KMS-11 (cell line): Measurements from ENCODE around the gene ZNF469.

Experiments
- H2AFZ ChIP-seq: fragments of 200-600 bp; sonication (generic); 2 replicates; pipeline ENCODE4 v1.6.1; 2016; ENCODE audit warnings: antibody characterized with exemption, mixed run types, low read depth
- H3K27ac ChIP-seq: fragments of 200-600 bp; sonication (generic); 2 replicates; pipeline ENCODE4 v1.6.1; 2016; ENCODE audit warnings: mild to moderate bottlenecking, mixed run types
- H3K27me3 ChIP-seq: fragments of 200-600 bp; sonication (generic); 2 replicates; pipeline ENCODE4 v1.6.1; 2017; ENCODE audit warnings: mild to moderate bottlenecking, low read depth, mixed run types, moderate library complexity; ENCODE audit not compliant: insufficient read depth
- H3K36me3 ChIP-seq: fragments of 200-600 bp; sonication (generic); 2 replicates; pipeline ENCODE4 v1.6.1; 2017; ENCODE audit warnings: mild to moderate bottlenecking, mixed run types; ENCODE audit not compliant: insufficient read depth
- H3K4me1 ChIP-seq: fragments of 200-600 bp; sonication (generic); 2 replicates; pipeline ENCODE4 v1.6.1; 2016; ENCODE audit warnings: mild to moderate bottlenecking, low read depth, mixed run types; ENCODE audit not compliant: poor library complexity, severe bottlenecking
- H3K4me2 ChIP-seq: fragments of 200-600 bp; sonication (generic); 2 replicates; pipeline ENCODE4 v1.7.0; 2016; ENCODE audit warnings: mild to moderate bottlenecking, mixed run types
- H3K4me3 ChIP-seq: fragments of 200-600 bp; sonication (generic); IDR thresholded peaks from 2 replicates; pipeline ENCODE4 v1.6.1; 2017; ENCODE audit warnings: low read depth, low read length, mixed read lengths; ENCODE audit not compliant: insufficient read depth
- H3K79me2 ChIP-seq: fragments of 200-600 bp; sonication (generic); 2 replicates; pipeline ENCODE4 v1.6.1; 2016; ENCODE audit warnings: low read depth, mixed run types; ENCODE audit not compliant: insufficient read depth
- H3K9ac ChIP-seq: fragments of 200-600 bp; sonication (generic); 2 replicates; pipeline ENCODE4 v1.6.1; 2016; ENCODE audit warnings: mild to moderate bottlenecking, mixed run types
- H4K20me1 ChIP-seq: fragments of 200-600 bp; sonication (generic); 2 replicates; pipeline ENCODE4 v1.6.1; 2016; ENCODE audit warnings: mild to moderate bottlenecking, mixed run types; ENCODE audit not compliant: insufficient read depth
- TF ChIP-seq, protein P1 (sequence below): fragments of 200-600 bp; sonication (generic); conservative IDR thresholded peaks from 2 replicates; pipeline ENCODE4 v1.6.1; 2017; ENCODE audit warnings: low read depth, mild to moderate bottlenecking, antibody characterized with exemption, low read length, moderate library complexity, mixed read lengths

The ZNF469 gene

DNA sequence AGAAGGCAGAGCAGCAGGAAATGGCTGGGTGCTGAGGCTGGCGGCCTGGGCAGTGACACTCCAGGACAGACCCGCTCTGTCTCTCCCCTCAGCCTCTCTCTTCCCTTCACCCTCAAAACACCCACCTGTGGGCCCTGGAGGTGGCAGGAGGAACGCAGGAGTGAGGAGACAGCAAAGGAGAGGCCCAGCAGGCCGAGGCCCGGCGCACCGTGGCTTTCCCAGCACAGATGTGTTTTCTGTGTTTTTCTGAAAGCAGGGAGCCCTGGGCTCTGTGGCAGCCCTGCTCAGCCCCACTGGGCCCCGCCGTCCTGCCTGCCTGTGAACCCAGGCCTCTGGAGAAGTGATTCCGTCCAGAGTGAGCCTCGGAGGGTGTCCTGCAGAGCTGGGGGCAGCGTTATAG, 30.5 kb downstream of the ZNF469 start:
- Histone ChIP-seq H3K36me3 (no peaks in the 10 kb centered on the region), H3K4me3 (no peak overlapping the region), H3K9ac (no peak overlapping the region), H4K20me1 (no peaks in the 10 kb centered on the region), H3K79me2 (no peaks in the 10 kb centered on the region), H3K27me3 (peaks cover 77% of the 10 kb centered on the region), H2AFZ (no peak overlapping the region), H3K27ac (no peak overlapping the region), H3K4me2 (no peak overlapping the region), H3K4me1 (no peaks in the 10 kb centered on the region)
- TF ChIP-seq, protein P1, sequence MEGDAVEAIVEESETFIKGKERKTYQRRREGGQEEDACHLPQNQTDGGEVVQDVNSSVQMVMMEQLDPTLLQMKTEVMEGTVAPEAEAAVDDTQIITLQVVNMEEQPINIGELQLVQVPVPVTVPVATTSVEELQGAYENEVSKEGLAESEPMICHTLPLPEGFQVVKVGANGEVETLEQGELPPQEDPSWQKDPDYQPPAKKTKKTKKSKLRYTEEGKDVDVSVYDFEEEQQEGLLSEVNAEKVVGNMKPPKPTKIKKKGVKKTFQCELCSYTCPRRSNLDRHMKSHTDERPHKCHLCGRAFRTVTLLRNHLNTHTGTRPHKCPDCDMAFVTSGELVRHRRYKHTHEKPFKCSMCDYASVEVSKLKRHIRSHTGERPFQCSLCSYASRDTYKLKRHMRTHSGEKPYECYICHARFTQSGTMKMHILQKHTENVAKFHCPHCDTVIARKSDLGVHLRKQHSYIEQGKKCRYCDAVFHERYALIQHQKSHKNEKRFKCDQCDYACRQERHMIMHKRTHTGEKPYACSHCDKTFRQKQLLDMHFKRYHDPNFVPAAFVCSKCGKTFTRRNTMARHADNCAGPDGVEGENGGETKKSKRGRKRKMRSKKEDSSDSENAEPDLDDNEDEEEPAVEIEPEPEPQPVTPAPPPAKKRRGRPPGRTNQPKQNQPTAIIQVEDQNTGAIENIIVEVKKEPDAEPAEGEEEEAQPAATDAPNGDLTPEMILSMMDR: no peak

DNA sequence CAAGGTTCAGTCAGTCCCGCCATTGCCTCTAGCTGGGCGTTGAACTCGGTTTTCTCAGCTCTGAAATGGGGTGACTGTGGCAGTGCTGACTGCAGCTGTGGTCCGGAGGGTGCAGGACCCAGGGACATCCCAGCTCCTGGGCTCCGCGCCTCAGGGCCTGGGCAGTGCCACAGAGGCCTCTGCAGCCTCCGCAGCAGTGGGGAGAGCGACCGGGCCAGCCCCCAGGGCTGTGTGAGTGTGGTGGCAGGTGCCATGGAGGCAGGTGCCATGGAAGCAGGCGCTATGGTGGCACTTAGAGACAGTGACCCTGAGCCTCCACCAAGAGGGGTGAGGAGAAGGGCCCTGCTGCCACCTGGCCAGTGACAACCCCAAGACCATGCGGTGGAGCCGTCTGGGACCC, 30.9 kb downstream of the ZNF469 start:
- Histone ChIP-seq H3K79me2 (no peaks in the 10 kb centered on the region), H3K4me3 (no peak overlapping the region), H3K4me1 (no peaks in the 10 kb centered on the region), H3K27me3 (peaks cover 77% of the 10 kb centered on the region), H2AFZ (no peak overlapping the region), H3K36me3 (no peaks in the 10 kb centered on the region), H4K20me1 (no peaks in the 10 kb centered on the region), H3K27ac (no peak overlapping the region), H3K4me2 (no peak overlapping the region), H3K9ac (no peak overlapping the region)
- TF ChIP-seq, protein P1: no peak

DNA sequence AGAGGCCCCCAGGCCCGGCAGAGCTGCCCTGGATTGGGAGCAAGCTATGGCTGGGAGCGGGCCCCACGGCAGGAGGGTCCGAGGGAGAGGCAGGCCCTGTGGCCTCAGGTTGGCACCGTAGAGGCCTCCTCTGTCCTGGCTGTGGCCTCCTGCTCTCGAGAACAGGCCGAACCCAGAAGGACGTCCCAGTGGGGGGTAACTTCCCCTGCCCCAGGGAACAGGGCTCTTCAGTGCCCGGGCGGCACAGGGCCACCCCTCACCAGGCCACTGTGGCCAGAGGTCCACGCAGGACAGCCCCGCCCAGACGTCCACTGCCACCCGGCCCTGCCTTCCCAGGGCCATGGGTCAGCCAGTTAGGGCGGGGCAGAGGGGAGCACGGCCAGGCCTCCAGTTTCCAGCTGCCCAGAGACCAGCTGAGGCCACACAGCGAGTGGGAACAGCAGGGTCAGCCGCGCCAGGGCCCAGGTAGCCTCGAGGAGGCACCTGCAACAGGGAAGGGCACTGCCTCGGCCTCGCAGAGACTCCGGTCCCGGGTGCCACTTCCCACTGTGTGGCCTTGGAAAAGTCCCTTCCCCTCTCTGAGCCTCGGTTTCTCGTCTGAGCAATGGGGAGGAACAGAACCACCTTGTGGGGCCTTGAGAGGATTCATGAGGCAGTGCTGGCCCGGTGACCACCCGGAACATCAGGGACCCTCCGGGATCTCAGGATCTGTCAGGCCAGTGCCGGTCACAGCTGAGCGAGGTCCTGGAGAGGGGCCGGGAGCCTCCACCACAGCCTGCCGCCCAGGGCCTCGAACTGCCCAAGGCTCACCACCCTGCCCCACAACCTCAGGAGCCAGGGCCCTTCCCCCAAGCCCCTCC, 32.0 kb downstream of the ZNF469 start:
- Histone ChIP-seq H3K27me3 (peaks cover 79% of the 10 kb centered on the region), H3K27ac (no peak overlapping the region), H3K4me3 (no peak overlapping the region), H3K4me1 (no peaks in the 10 kb centered on the region), H3K4me2 (no peak overlapping the region), H3K36me3 (no peaks in the 10 kb centered on the region), H2AFZ (no peak overlapping the region), H3K9ac (no peak overlapping the region), H4K20me1 (no peaks in the 10 kb centered on the region), H3K79me2 (no peaks in the 10 kb centered on the region)
- TF ChIP-seq, protein P1: no peak

DNA sequence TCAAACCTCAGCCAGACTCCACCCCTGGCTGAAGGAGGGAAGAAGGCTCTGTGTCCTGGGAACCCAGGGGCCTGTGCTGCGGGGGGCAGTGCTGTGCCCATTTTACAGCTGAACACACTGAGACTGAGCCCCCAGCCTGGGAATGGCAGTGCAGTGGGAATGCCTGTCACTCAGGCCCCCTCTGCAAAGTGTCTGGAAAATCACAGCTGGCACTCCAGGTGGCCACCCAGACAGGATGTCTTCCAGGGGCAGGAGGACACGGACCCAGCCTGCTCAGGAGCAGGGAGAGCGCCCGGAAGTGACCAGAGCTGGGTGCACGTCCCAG, 32.6 kb downstream of the ZNF469 start:
- H2AFZ ChIP-seq: no peak overlapping the region
- H3K36me3 ChIP-seq: no peaks in the 10 kb centered on the region
- TF ChIP-seq, protein P1: no peak
- H3K4me1 ChIP-seq: no peaks in the 10 kb centered on the region
- no peak overlapping the region for H3K9ac ChIP-seq
- no peak overlapping the region for H3K4me3 ChIP-seq
- H4K20me1 ChIP-seq: no peaks in the 10 kb centered on the region
- no peaks in the 10 kb centered on the region for H3K79me2 ChIP-seq
- H3K4me2 ChIP-seq: no peak overlapping the region
- H3K27ac ChIP-seq: no peak overlapping the region
- H3K27me3 ChIP-seq: peaks cover 85% of the 10 kb centered on the region
